Measurements from ENCODE around the gene SFT2D2.

SFT2D2 gene

GRCh38 chr1:168223681-168224540 is 1.9 kb upstream of the SFT2D2 start:
- DNase-seq = no peak

- DNase-seq = no peak
Observed at GRCh38 chr1:168224991-168225390, 813 bp upstream of the SFT2D2 start.

- no peak for DNase-seq
Observed at GRCh38 chr1:168227620-168228019, 1.8 kb downstream of the SFT2D2 start.

- no peak for DNase-seq
Observed at GRCh38 chr1:168229893-168230292, 4.1 kb downstream of the SFT2D2 start.

- no peak for DNase-seq
Observed at GRCh38 chr1:168230709-168231108, 4.9 kb downstream of the SFT2D2 start.

- DNase-seq = peak; percentile 46 to 56
Observed at GRCh38 chr1:168234846-168235547, 9.2 kb downstream of the SFT2D2 start.

- DNase-seq = no peak
Observed at GRCh38 chr1:168235548-168235885, 9.7 kb downstream of the SFT2D2 start.

GRCh38 chr1:168235937-168236336 is 10.1 kb downstream of the SFT2D2 start:
- no peak for DNase-seq

- no peak for DNase-seq
Observed at GRCh38 chr1:168236836-168237611, 11.2 kb downstream of the SFT2D2 start.

GRCh38 chr1:168243198-168243597 is 17.4 kb downstream of the SFT2D2 start:
- no peak for DNase-seq

- DNase-seq = no peak
Observed at GRCh38 chr1:168243636-168244212, 17.9 kb downstream of the SFT2D2 start.

GRCh38 chr1:168245042-168245441 is 19.2 kb downstream of the SFT2D2 start:
- no peak for DNase-seq

GRCh38 chr1:168246506-168246905 is 20.7 kb downstream of the SFT2D2 start:
- DNase-seq = no peak

- no peak for DNase-seq
Observed at GRCh38 chr1:168252204-168252733, 26.5 kb downstream of the SFT2D2 start.

GRCh38 chr1:168256164-168256563 is 30.4 kb downstream of the SFT2D2 start:
- no peak for DNase-seq

GRCh38 chr1:168257397-168257796 is 31.6 kb downstream of the SFT2D2 start:
- no peak for DNase-seq

GRCh38 chr1:168259567-168259966 is 33.8 kb downstream of the SFT2D2 start:
- DNase-seq = no peak

GRCh38 chr1:168260393-168260792 is 34.6 kb downstream of the SFT2D2 start:
- DNase-seq = no peak

- DNase-seq = no peak
Observed at GRCh38 chr1:168261390-168261789, 35.6 kb downstream of the SFT2D2 start.

GRCh38 chr1:168263130-168263529 is 37.3 kb downstream of the SFT2D2 start:
- no peak for DNase-seq

- no peak for DNase-seq
Observed at GRCh38 chr1:168264296-168264695, 38.5 kb downstream of the SFT2D2 start.

- no peak for DNase-seq
Observed at GRCh38 chr1:168265596-168265995, 39.8 kb downstream of the SFT2D2 start.

- no peak for DNase-seq
Observed at GRCh38 chr1:168266644-168267186, 40.9 kb downstream of the SFT2D2 start.
